Measurements from ENCODE around the gene CRPPA. TPM values are rescaled to one million over a fixed set of nuclear protein-coding genes. Genes with fewer than 3 reads are reported as not detected.

Gene CRPPA
- total and polyA plus RNA-seq, 2 of the 4 experiments (the other 2 are of a cell fraction), result 0.67 to 1.3 TPM

- no TSS peak for BruUV-seq (replicated peaks)
- no peak overlapping the region for H3K27ac ChIP-seq (ENCODE audit: insufficient read depth, low read length)
- DNase-seq (peak; percentile 5), ATAC-seq (ENCODE audit: low read depth) (no peak)
- POLR2A ChIA-PET (ENCODE audit: unreplicated experiment), result no interaction called here
- H3K4ac ChIP-seq (ENCODE audit: low read depth, low read length), result no peak overlapping the region
- peaks cover 22% of the 10 kb centered on the region for H3K9me3 ChIP-seq (ENCODE audit: control insufficient read depth, insufficient read depth, low read length)
- no peak overlapping the region for H2BK5ac ChIP-seq (ENCODE audit: low read depth, low read length, poor library complexity, severe bottlenecking)
- H2AK9ac ChIP-seq (replicated peaks; ENCODE audit: low read depth, low read length, poor library complexity), result peak overlapping the region; percentile 51
- dilution Hi-C loops (cut with HindIII; ENCODE audit: low sequenced_read_pairs, unreplicated experiment), result no loop called here
- no peak overlapping the region for H2BK20ac ChIP-seq (ENCODE audit: low read depth, low read length)
- intact Hi-C loops (cut with micrococcal nuclease), result no loop called here
- in situ Hi-C loops (cut with MboI; ENCODE audit: low sequenced_read_pairs), result no loop called here
- H3K9ac ChIP-seq (ENCODE audit: low read depth, low read length), result no peak overlapping the region
- no peak overlapping the region for H3K4me3 ChIP-seq (ENCODE audit: insufficient read depth, low read depth, low read length)
- no peak overlapping the region for H4K8ac ChIP-seq (ENCODE audit: low read depth in 2 of 2, low read length in 2 of 2)
- peak overlapping the region; percentile 11 for H2AFZ ChIP-seq (replicated peaks; ENCODE audit: low read length, poor library complexity)
- no peak overlapping the region for H3K23ac ChIP-seq (ENCODE audit: low read depth, low read length)
- H2BK120ac ChIP-seq (ENCODE audit: low read depth, low read length), result no peak overlapping the region
- H3K14ac ChIP-seq (replicated peaks; ENCODE audit: low read depth, low read length), result no peak overlapping the region
- 0 out of 2 replicates have a peak, but pooled peaks cover 6% of the 10 kb centered on the region for H4K20me1 ChIP-seq (ENCODE audit: insufficient read depth, low read length)
- H3K56ac ChIP-seq (ENCODE audit: extremely low read depth, insufficient read depth, low read length), result no peak overlapping the region
- no peaks in the 10 kb centered on the region for H3K27me3 ChIP-seq (ENCODE audit: control insufficient read depth, insufficient read depth, low read length)
- TF ChIP-seq CEBPB (IDR thresholded peaks at IDR 0.05; ENCODE audit: low read depth, low read length) (no peak), USF2 (IDR thresholded peaks at IDR 0.05; ENCODE audit: low read depth, low read length) (no peak), BHLHE40 (IDR thresholded peaks at IDR 0.05; ENCODE audit: low read depth, low read length) (no peak), MAZ (IDR thresholded peaks at IDR 0.05; ENCODE audit: borderline replicate concordance, low read depth, low read length) (no peak), RAD21 (IDR thresholded peaks at IDR 0.05; ENCODE audit: low read length) (no peak), CHD1 (IDR thresholded peaks at IDR 0.05; ENCODE audit: low read depth, low read length) (no peak), POLR2A (IDR thresholded peaks at IDR 0.05; ENCODE audit: low read depth, low read length) (no peak), RFX5 (IDR thresholded peaks at IDR 0.05; ENCODE audit: low read depth, low read length) (no peak), ELK1 (IDR thresholded peaks at IDR 0.05; ENCODE audit: borderline replicate concordance, low read depth, low read length) (no peak), FOS (IDR thresholded peaks at IDR 0.05; ENCODE audit: low read depth, low read length) (no peak), NFE2L2 (IDR thresholded peaks at IDR 0.05; ENCODE audit: low read depth, low read length) (no peak), SMC3 (IDR thresholded peaks at IDR 0.05; ENCODE audit: low read depth, low read length) (no peak), CTCF (conservative IDR thresholded peaks at IDR 0.05; ENCODE audit: low read depth, low read length) (no peak)
- H2AK5ac ChIP-seq (ENCODE audit: low read depth, low read length), result no peak overlapping the region
- H3K79me1 ChIP-seq (ENCODE audit: low read depth in 1 of 2, low read length in 2 of 2), result no peaks in the 10 kb centered on the region; a peak in 1 of 4 replicates
- no peak overlapping the region for H4K91ac ChIP-seq (ENCODE audit: insufficient read depth, low read depth, low read length)
- CTCF ChIA-PET, result no interaction called here
- H3K4me2 ChIP-seq (ENCODE audit: low read depth, low read length), result no peak overlapping the region
- H4K5ac ChIP-seq (ENCODE audit: low read depth, low read length), result no peak overlapping the region
- WGBS, 2 experiments (ENCODE audit: extremely low coverage in 2 of 2, insufficient read length in 1 of 2), result 95% methylated on average over 46 of the region's 46 CpGs; no CpG with 5 or more reads in 1 of the 2 experiments
- peaks cover 3% of the 10 kb centered on the region; the same call in 1 of the 2 replicates for H3K9me1 ChIP-seq (ENCODE audit: insufficient read depth, low read length)
- no peaks in the 10 kb centered on the region for H3K4me1 ChIP-seq (ENCODE audit: control insufficient read depth, insufficient read depth, low read length)
- no peak overlapping the region for H2BK15ac ChIP-seq (ENCODE audit: low read depth, low read length)
- no peak overlapping the region for H3K18ac ChIP-seq (ENCODE audit: low read depth, low read length)
- no peaks in the 10 kb centered on the region for H3K36me3 ChIP-seq (ENCODE audit: control insufficient read depth, insufficient read depth, low read length)
Observed at GRCh38 chr7:16398146-16399017, 23.0 kb downstream of the CRPPA start.

Measured in IMR-90 (cell line).